Trophoblast cell (in vitro differentiated cells and primary cell): Measurements from ENCODE around the gene KCNH2.

Source experiments
- DNase-seq, 2 donors: peaks; one replicate each; pipeline ENCODE4 v3.0.0-alpha.2; 2016
- H2AFZ ChIP-seq: 2 replicates; pipeline ENCODE4 v1.6.1; 2013; ENCODE audit warnings: low read length, moderate library complexity, mild to moderate bottlenecking; ENCODE audit not compliant: insufficient read depth, poor library complexity
- H2AK5ac ChIP-seq: 2 replicates; pipeline ENCODE4 v1.6.1; 2013; ENCODE audit warnings: mild to moderate bottlenecking, low read length
- H2BK120ac ChIP-seq: 2 replicates; pipeline ENCODE4 v1.6.1; 2013; ENCODE audit warnings: low read length, mild to moderate bottlenecking, moderate library complexity; ENCODE audit not compliant: insufficient read depth, poor library complexity
- H2BK12ac ChIP-seq: 2 replicates; pipeline ENCODE4 v1.6.1; 2013; ENCODE audit warnings: mild to moderate bottlenecking, low read length, moderate library complexity
- H2BK5ac ChIP-seq: 2 replicates; pipeline ENCODE4 v1.6.1; 2013; ENCODE audit warnings: low read length, low read depth, moderate library complexity, mild to moderate bottlenecking; ENCODE audit not compliant: poor library complexity
- H3K14ac ChIP-seq: 2 replicates; pipeline ENCODE4 v1.6.1; 2013; ENCODE audit warnings: mild to moderate bottlenecking, low read length
- H3K18ac ChIP-seq: 2 replicates; pipeline ENCODE4 v1.6.1; 2013; ENCODE audit warnings: mild to moderate bottlenecking, low read length
- H3K23ac ChIP-seq: 2 replicates; pipeline ENCODE4 v1.6.1; 2013; ENCODE audit warnings: low read length
- H3K27ac ChIP-seq: 2 replicates; pipeline ENCODE4 v1.5.1; 2013; ENCODE audit warnings: low read depth, mild to moderate bottlenecking, inconsistent platforms, low read length, moderate library complexity
- H3K27me3 ChIP-seq: 2 replicates; pipeline ENCODE4 v1.6.1; 2013; ENCODE audit warnings: inconsistent platforms, mild to moderate bottlenecking, low read length, moderate library complexity; ENCODE audit not compliant: insufficient read depth
- H3K36me3 ChIP-seq, 2 experiments: 1 replicate in 1 of 2; 2 replicates in 1 of 2; pipeline ENCODE4 v1.6.1; 2013; ENCODE audit warnings: low read length in 2 of 2, mild to moderate bottlenecking in 2 of 2, moderate library complexity in 1 of 2; ENCODE audit not compliant: insufficient read depth in 2 of 2, control insufficient read depth in 1 of 2
- H3K4ac ChIP-seq: 2 replicates; pipeline ENCODE4 v1.6.1; 2013; ENCODE audit warnings: low read depth, mild to moderate bottlenecking, low read length, moderate library complexity
- H3K4me1 ChIP-seq, 2 experiments: 1 replicate in 1 of 2; 2 replicates in 1 of 2; pipeline ENCODE4 v1.6.1; 2013; ENCODE audit warnings: low read length in 2 of 2, mild to moderate bottlenecking in 2 of 2, moderate library complexity in 1 of 2; ENCODE audit not compliant: insufficient read depth in 2 of 2, control insufficient read depth in 1 of 2
- H3K4me2 ChIP-seq: 2 replicates; pipeline ENCODE4 v1.6.1; 2013; ENCODE audit warnings: inconsistent platforms, mild to moderate bottlenecking, low read length, moderate library complexity
- H3K4me3 ChIP-seq: 2 replicates; pipeline ENCODE4 v1.5.1; 2013; ENCODE audit warnings: mild to moderate bottlenecking, low read depth, low read length, inconsistent platforms
- H3K79me1 ChIP-seq: one replicate; pipeline ENCODE4 v1.6.1; 2013; ENCODE audit warnings: low read length
- H3K79me2 ChIP-seq: 2 replicates; pipeline ENCODE4 v1.6.1; 2013; ENCODE audit warnings: low read length, mild to moderate bottlenecking; ENCODE audit not compliant: control insufficient read depth, insufficient read depth, poor library complexity
- H3K9ac ChIP-seq: 2 replicates; pipeline ENCODE4 v1.6.1; 2013; ENCODE audit warnings: mild to moderate bottlenecking, low read length
- H3K9me3 ChIP-seq: 2 replicates; pipeline ENCODE4 v1.6.1; 2013; ENCODE audit warnings: low read depth, mild to moderate bottlenecking, control low read depth, inconsistent platforms, low read length; ENCODE audit not compliant: insufficient read depth
- H4K12ac ChIP-seq: 2 replicates; pipeline ENCODE4 v1.6.1; 2013; ENCODE audit warnings: low read depth, mild to moderate bottlenecking, low read length, moderate library complexity
- H4K8ac ChIP-seq: 2 replicates; pipeline ENCODE4 v1.6.1; 2013; ENCODE audit warnings: low read depth, mild to moderate bottlenecking, low read length, moderate library complexity
- H4K91ac ChIP-seq: one replicate; pipeline ENCODE4 v1.6.1; 2013; ENCODE audit warnings: low read depth, mild to moderate bottlenecking, low read length, moderate library complexity
- WGBS: extraction: QIAGEN DNeasy Blood & Tissue Kit; methylation state at CpG from one replicate; pipeline ENCODE4 v1.1.7; 2013; ENCODE audit warnings: missing lambda C conversion rate; ENCODE audit not compliant: insufficient read length, insufficient coverage; ENCODE audit errors: extremely low coverage; 5-methylcytosine and 5-hydroxymethylcytosine counted together

Gene KCNH2

GRCh38 chr7:150895809-150896208 is 82.3 kb downstream of the KCNH2 start:
- H3K79me2 ChIP-seq = no peaks in the 10 kb centered on the region

More at GRCh38 chr7:150895809-150896208, 82.3 kb downstream of the KCNH2 start:
- Histone ChIP-seq H3K4me1 (peaks cover 3 to 7% of the 10 kb centered on the region in 2 experiments), H2BK5ac (no peak overlapping the region), H2BK120ac (no peak overlapping the region), H3K79me1 (no peaks in the 10 kb centered on the region), H2AFZ (no peak overlapping the region), H3K4ac (no peak overlapping the region), H2BK12ac (no peak overlapping the region), H3K9ac (no peak overlapping the region), H3K9me3 (no peaks in the 10 kb centered on the region), H2AK5ac (no peak overlapping the region), H4K12ac (no peak overlapping the region), H3K18ac (no peak overlapping the region), H3K27ac (no peak overlapping the region), H4K8ac (no peak overlapping the region), H3K4me2 (no peak overlapping the region), H3K27me3 (no peaks in the 10 kb centered on the region), H3K14ac (no peak overlapping the region), H3K23ac (no peak overlapping the region), H3K36me3 (no peaks in the 10 kb centered on the region), H3K4me3 (no peak overlapping the region), H4K91ac (no peak overlapping the region)
- DNase-seq = no peak
- no CpG with 5 or more reads among the region's 2 CpGs for whole genome bisulfite sequencing
